Measurements from ENCODE around the gene SEMA6B. TPM values are rescaled to one million over a fixed set of nuclear protein-coding genes. Genes with fewer than 3 reads are reported as not detected.

The SEMA6B gene
- total and polyA plus RNA-seq, 2 of the 8 experiments (the other 6 are each of a cell fraction or from before 2014, with no cell fraction given) = 31.3 to 54.4 TPM

- H3K4me1 ChIP-seq (replicated peaks in 1 of 4; ENCODE audit: control insufficient read depth in 3 of 4, insufficient read depth in 4 of 4, low read length in 3 of 4) = peaks cover 0 to 9% (median 4%) of the 10 kb centered on the region in 4 experiments; a peak in 5 of 7 replicates
- no peak overlapping the region for H2AK5ac ChIP-seq (ENCODE audit: low read depth, low read length)
- H2BK15ac ChIP-seq (ENCODE audit: low read length) = no peak overlapping the region
- H3K4me2 ChIP-seq (ENCODE audit: insufficient read depth in 1 of 2, low read depth in 2 of 2, low read length in 2 of 2) = peak overlapping the region in 1 of 2 experiments; percentile 31; a peak in 1 of 4 replicates
- H3K27ac ChIP-seq (ENCODE audit: low read depth, low read length) = no peak overlapping the region
- no peak overlapping the region for H2BK5ac ChIP-seq (ENCODE audit: low read depth, low read length)
- no peak overlapping the region for H3K4ac ChIP-seq (replicated peaks; ENCODE audit: insufficient read length, low read depth, low read length)
- H3K23ac ChIP-seq (ENCODE audit: insufficient read length) = no peak overlapping the region
- H3K18ac ChIP-seq (ENCODE audit: extremely low read depth, low read length) = no peak overlapping the region
- no peaks in the 10 kb centered on the region for H3K9me3 ChIP-seq (ENCODE audit: insufficient read depth in 2 of 2, low read depth in 1 of 2, low read length in 1 of 2)
- peaks cover 10% of the 10 kb centered on the region; the same call in 1 of the 2 replicates for H3K23me2 ChIP-seq (ENCODE audit: low read depth, low read length)
- H3K79me1 ChIP-seq (ENCODE audit: low read depth, low read length) = no peaks in the 10 kb centered on the region
- no peak overlapping the region for H4K91ac ChIP-seq (replicated peaks; ENCODE audit: insufficient read length, low read length)
- H2BK20ac ChIP-seq (ENCODE audit: low read length) = no peak overlapping the region
- H3K56ac ChIP-seq (replicated peaks; ENCODE audit: insufficient read length, low read depth, low read length) = no peak overlapping the region
- ChIA-PET CTCF (ENCODE audit: partially characterized antibody) (interaction anchor here (1.1 to 7.1 kb wide), 15 partner anchors 9 to 213 kb away, joined by 3 to 34 read pairs (median 9); partner anchors contain the start of gene SEMA6B), POLR2A (ENCODE audit: partially characterized antibody) (interaction anchor here (0.8 to 2.9 kb wide), 4 partner anchors 11 to 40 kb away, joined by 3 to 15 read pairs (median 4); no protein-coding TSS in a partner anchor)
- H3K4me3 ChIP-seq (ENCODE audit: extremely low read depth in 1 of 4, insufficient read depth in 2 of 4, low read depth in 3 of 4, low read length in 4 of 4) = no peak overlapping the region
- no peak overlapping the region for H4K5ac ChIP-seq (ENCODE audit: insufficient read length, low read depth, low read length)
- H3K36me3 ChIP-seq (ENCODE audit: control insufficient read depth in 2 of 4, insufficient read depth in 4 of 4, low read length in 3 of 4) = no peaks in the 10 kb centered on the region
- H3K27me3 ChIP-seq (replicated peaks in 1 of 4; ENCODE audit: control insufficient read depth in 3 of 4, extremely low read depth in 1 of 4, insufficient read depth in 3 of 4, low read length in 3 of 4) = peaks cover 3 to 8% (median 7%) of the 10 kb centered on the region in 4 experiments; a peak in 5 of 7 replicates
- H2BK12ac ChIP-seq (ENCODE audit: low read depth, low read length) = no peak overlapping the region
- WGBS, 2 experiments (ENCODE audit: extremely low coverage in 1 of 2, insufficient coverage in 1 of 2, insufficient read length in 1 of 2, insufficient replicate concordance in 2 of 2, low coverage in 1 of 2, low lambda C conversion rate in 2 of 2, missing lambda C conversion rate in 1 of 2) = 60 to 100% methylated on average over 1 to 19 of the region's 21 CpGs
- H3K79me2 ChIP-seq (ENCODE audit: control insufficient read depth in 1 of 2, insufficient read depth in 2 of 2, low read length in 2 of 2) = no peaks in the 10 kb centered on the region
- H2AFZ ChIP-seq (ENCODE audit: low read length) = no peak overlapping the region
- no peak for DNase-seq (ENCODE audit: low read depth in 1 of 2, low spot score in 2 of 2)
- H3K9ac ChIP-seq (replicated peaks in 1 of 4; ENCODE audit: extremely low read depth in 1 of 4, low read depth in 3 of 4, low read length in 3 of 4) = no peak overlapping the region
- H4K8ac ChIP-seq (ENCODE audit: extremely low read depth, insufficient read depth, low read length) = no peak overlapping the region
- no peak overlapping the region for H2BK120ac ChIP-seq (replicated peaks; ENCODE audit: low read depth, low read length)
- no peak for FAIRE-seq
- H3K14ac ChIP-seq (ENCODE audit: insufficient read length) = no peak overlapping the region
- H4K20me1 ChIP-seq (replicated peaks in 1 of 2; ENCODE audit: control insufficient read depth in 1 of 2, insufficient read depth in 2 of 2, low read length in 2 of 2) = no peaks in the 10 kb centered on the region
- no peak for TF ChIP-seq CBX8 (IDR thresholded peaks at IDR 0.05; ENCODE audit: borderline replicate concordance, low read depth, low read length)
- no peak for TF ChIP-seq KDM5A (IDR thresholded peaks at IDR 0.05; ENCODE audit: low read length)
- TF ChIP-seq RXRA (IDR thresholded peaks at IDR 0.05; ENCODE audit: insufficient read depth, low read depth, low read length) = no peak
- no peak for TF ChIP-seq CHD1 (IDR thresholded peaks at IDR 0.05; ENCODE audit: low read depth, low read length)
- no peak for TF ChIP-seq CTBP2 (IDR thresholded peaks at IDR 0.05; ENCODE audit: borderline replicate concordance, insufficient read depth, insufficient read length, low read length)
- no peak for TF ChIP-seq ATF2 (IDR thresholded peaks at IDR 0.05; ENCODE audit: low read length)
- no peak for TF ChIP-seq SIRT6 (IDR thresholded peaks at IDR 0.05; ENCODE audit: low read length)
- TF ChIP-seq SIN3A (conservative IDR thresholded peaks at IDR 0.05 in 1 of 2, IDR thresholded peaks at IDR 0.05 in 1 of 2; ENCODE audit: low read depth in 1 of 2, low read length in 2 of 2) = no peak
- TF ChIP-seq JUND (IDR thresholded peaks at IDR 0.05; ENCODE audit: low read length) = no peak
- TF ChIP-seq TEAD4 (IDR thresholded peaks at IDR 0.05; ENCODE audit: low read depth, low read length) = no peak
These were observed 36.8 kb upstream of the SEMA6B start for GRCh38 chr19:4596033-4596904.

All from H1 (cell line).